Uterus (tissue), 2 donors: ENCODE results near the gene GTF2F2.

Experiments
- POLR2A ChIP-seq, 2 donors: fragments of 450-650 bp; IDR thresholded peaks; one replicate each; pipeline ENCODE4 v1.6.1; 2016; ENCODE audit warnings: antibody characterized with exemption in 2 of 2, mild to moderate bottlenecking in 1 of 2, moderate library complexity in 1 of 2
- TF ChIP-seq, protein P1 (sequence below), 4 experiments: fragments of 200-600 bp in 2 of 4; fragments of 450-650 bp in 2 of 4; sonication (generic) in 2 of 4; IDR thresholded peaks; one replicate each; pipeline ENCODE4 v1.5.1; 2016 to 2019; ENCODE audit warnings: antibody characterized with exemption in 4 of 4, mild to moderate bottlenecking in 2 of 4, moderate library complexity in 1 of 4

DNA sequence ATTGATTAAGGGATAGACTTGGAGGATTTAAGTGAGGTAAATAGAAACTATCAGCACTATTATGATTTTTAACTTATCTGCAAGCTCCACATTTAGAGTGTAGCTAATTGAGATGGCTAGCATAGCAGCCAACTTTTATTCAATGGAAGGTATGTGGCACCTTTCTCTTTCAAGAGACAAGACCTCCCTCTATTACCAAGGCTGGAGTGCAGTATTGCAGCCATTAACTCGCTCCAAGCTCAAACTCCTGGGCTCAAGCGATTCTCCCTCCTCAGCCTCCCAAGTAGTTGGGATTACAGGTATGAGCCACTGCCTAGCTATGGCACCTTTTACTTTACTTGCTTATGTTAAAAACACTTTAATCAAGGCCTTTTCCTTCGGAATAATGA lies 212.5 kb downstream of the GTF2F2 start:
- TF ChIP-seq, protein P1, sequence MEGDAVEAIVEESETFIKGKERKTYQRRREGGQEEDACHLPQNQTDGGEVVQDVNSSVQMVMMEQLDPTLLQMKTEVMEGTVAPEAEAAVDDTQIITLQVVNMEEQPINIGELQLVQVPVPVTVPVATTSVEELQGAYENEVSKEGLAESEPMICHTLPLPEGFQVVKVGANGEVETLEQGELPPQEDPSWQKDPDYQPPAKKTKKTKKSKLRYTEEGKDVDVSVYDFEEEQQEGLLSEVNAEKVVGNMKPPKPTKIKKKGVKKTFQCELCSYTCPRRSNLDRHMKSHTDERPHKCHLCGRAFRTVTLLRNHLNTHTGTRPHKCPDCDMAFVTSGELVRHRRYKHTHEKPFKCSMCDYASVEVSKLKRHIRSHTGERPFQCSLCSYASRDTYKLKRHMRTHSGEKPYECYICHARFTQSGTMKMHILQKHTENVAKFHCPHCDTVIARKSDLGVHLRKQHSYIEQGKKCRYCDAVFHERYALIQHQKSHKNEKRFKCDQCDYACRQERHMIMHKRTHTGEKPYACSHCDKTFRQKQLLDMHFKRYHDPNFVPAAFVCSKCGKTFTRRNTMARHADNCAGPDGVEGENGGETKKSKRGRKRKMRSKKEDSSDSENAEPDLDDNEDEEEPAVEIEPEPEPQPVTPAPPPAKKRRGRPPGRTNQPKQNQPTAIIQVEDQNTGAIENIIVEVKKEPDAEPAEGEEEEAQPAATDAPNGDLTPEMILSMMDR (IDR thresholded peaks at IDR 0.05): no peak
- TF ChIP-seq POLR2A (IDR thresholded peaks at IDR 0.05): no peak
